ENCODE results near the gene TBC1D1. TPM values are rescaled to one million over a fixed set of nuclear protein-coding genes. Genes with fewer than 3 reads are reported as not detected.

The TBC1D1 gene
- total and polyA plus RNA-seq, 2 of the 8 experiments (the other 6 are each of a cell fraction or from before 2014, with no cell fraction given), result 96.9 to 162 TPM

DNA sequence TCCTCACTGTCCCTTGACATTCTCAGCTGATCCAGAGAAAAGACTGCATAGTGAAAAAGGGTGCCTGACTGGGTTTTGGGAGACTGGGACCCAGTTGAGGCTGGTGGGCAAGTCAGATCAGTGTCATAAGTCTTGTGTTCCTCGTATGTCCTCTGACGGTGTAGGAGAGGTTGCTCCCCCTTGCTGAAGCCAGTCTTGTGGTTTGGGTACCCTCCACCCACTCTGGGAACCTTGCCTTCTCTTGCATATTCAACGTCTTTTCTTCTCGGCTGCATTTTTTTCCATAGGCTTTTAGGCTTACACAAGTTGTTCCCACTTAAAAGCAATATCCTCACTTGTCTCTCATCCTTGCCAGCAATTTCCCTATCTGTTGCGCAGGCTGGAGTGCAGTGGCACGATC lies 281.2 kb downstream of the TBC1D1 start:
- Histone ChIP-seq H3K27me3 (replicated peaks in 1 of 4; ENCODE audit: control insufficient read depth in 3 of 4, extremely low read depth in 1 of 4, insufficient read depth in 3 of 4, low read length in 3 of 4) (peaks cover 0 to 2% (median 0%) of the 10 kb centered on the region in 4 experiments; a peak in 1 of 7 replicates), H3K36me3 (ENCODE audit: control insufficient read depth in 2 of 4, insufficient read depth in 4 of 4, low read length in 3 of 4) (no peaks in the 10 kb centered on the region), H2BK120ac (replicated peaks; ENCODE audit: low read depth, low read length) (no peak overlapping the region), H3K56ac (replicated peaks; ENCODE audit: insufficient read length, low read depth, low read length) (no peak overlapping the region), H4K20me1 (replicated peaks in 1 of 2; ENCODE audit: control insufficient read depth in 1 of 2, insufficient read depth in 2 of 2, low read length in 2 of 2) (no peaks in the 10 kb centered on the region), H2BK15ac (ENCODE audit: low read length) (no peak overlapping the region), H3K14ac (ENCODE audit: insufficient read length) (no peak overlapping the region), H2BK20ac (ENCODE audit: low read length) (no peak overlapping the region), H3K23me2 (ENCODE audit: low read depth, low read length) (no peaks in the 10 kb centered on the region), H3K27ac (ENCODE audit: low read depth, low read length) (no peak overlapping the region), H3K79me1 (ENCODE audit: low read depth, low read length) (no peaks in the 10 kb centered on the region), H3K4me2 (ENCODE audit: insufficient read depth in 1 of 2, low read depth in 2 of 2, low read length in 2 of 2) (no peak overlapping the region), H2BK5ac (ENCODE audit: low read depth, low read length) (no peak overlapping the region), H3K4ac (replicated peaks; ENCODE audit: insufficient read length, low read depth, low read length) (no peak overlapping the region), H3K4me3 (ENCODE audit: extremely low read depth in 1 of 4, insufficient read depth in 2 of 4, low read depth in 3 of 4, low read length in 4 of 4) (no peak overlapping the region), H2AFZ (ENCODE audit: low read length) (no peak overlapping the region), H2BK12ac (ENCODE audit: low read depth, low read length) (no peak overlapping the region), H3K79me2 (ENCODE audit: control insufficient read depth in 1 of 2, insufficient read depth in 2 of 2, low read length in 2 of 2) (no peaks in the 10 kb centered on the region), H3K9me3 (ENCODE audit: insufficient read depth in 2 of 2, low read depth in 1 of 2, low read length in 1 of 2) (no peaks in the 10 kb centered on the region), H3K18ac (ENCODE audit: extremely low read depth, low read length) (no peak overlapping the region), H3K9ac (replicated peaks in 1 of 4; ENCODE audit: extremely low read depth in 1 of 4, low read depth in 3 of 4, low read length in 3 of 4) (no peak overlapping the region), H2AK5ac (ENCODE audit: low read depth, low read length) (no peak overlapping the region), H4K8ac (ENCODE audit: extremely low read depth, insufficient read depth, low read length) (no peak overlapping the region), H4K91ac (replicated peaks; ENCODE audit: insufficient read length, low read length) (no peak overlapping the region), H3K23ac (ENCODE audit: insufficient read length) (no peak overlapping the region), H3K4me1 (replicated peaks in 1 of 4; ENCODE audit: control insufficient read depth in 3 of 4, insufficient read depth in 4 of 4, low read length in 3 of 4) (no peaks in the 10 kb centered on the region), H4K5ac (ENCODE audit: insufficient read length, low read depth, low read length) (no peak overlapping the region)
- no peak for TF ChIP-seq JUND (IDR thresholded peaks at IDR 0.05; ENCODE audit: low read length)
- no peak for TF ChIP-seq CHD2 (IDR thresholded peaks at IDR 0.05; ENCODE audit: low read length)
- TF ChIP-seq TAF1 (IDR thresholded peaks at IDR 0.05; ENCODE audit: low read depth, low read length), result no peak
- FAIRE-seq (no peak), DNase-seq (ENCODE audit: low read depth in 1 of 2, low spot score in 2 of 2) (no peak)
- ChIA-PET POLR2A (ENCODE audit: partially characterized antibody) (no interaction called here), CTCF (ENCODE audit: partially characterized antibody) (interaction anchor here (0.9 to 5.3 kb wide), 2 partner anchors 8 to 53 kb away, joined by 3 to 28 read pairs; no protein-coding TSS in a partner anchor)
- 81% methylated on average over 6 of the region's 6 CpGs; no CpG with 5 or more reads in 1 of the 2 experiments for WGBS, 2 experiments (ENCODE audit: extremely low coverage in 1 of 2, insufficient coverage in 1 of 2, insufficient read length in 1 of 2, insufficient replicate concordance in 2 of 2, low coverage in 1 of 2, low lambda C conversion rate in 2 of 2, missing lambda C conversion rate in 1 of 2)
